Fibroblast of pulmonary artery (primary cell): ENCODE results near the gene CGRRF1.

ENCODE experiments used
- DNase-seq: peaks from one replicate; pipeline ENCODE4 v3.0.0-alpha.2; 2010; ENCODE audit warnings: low read depth
- H3K4me3 ChIP-seq: replicated peaks from 2 replicates; pipeline ENCODE4 v1.5.1; 2011; ENCODE audit warnings: low read depth, mild to moderate bottlenecking, control low read depth, low read length, moderate library complexity
- CTCF ChIP-seq: IDR thresholded peaks from 2 replicates; pipeline ENCODE4 v1.5.1; 2011; ENCODE audit warnings: mild to moderate bottlenecking, control low read depth, low read length, inconsistent platforms; ENCODE audit errors: missing control alignments

Gene CGRRF1

GRCh38 chr14:54474232-54474793 lies 35.4 kb upstream of the CGRRF1 start:
- H3K4me3 ChIP-seq = no peak overlapping the region
- TF ChIP-seq CTCF = no peak
- DNase-seq = no peak

GRCh38 chr14:54475187-54475899 lies 34.4 kb upstream of the CGRRF1 start:
- TF ChIP-seq CTCF = no peak
- peak; percentile 48 for DNase-seq
- no peak overlapping the region for H3K4me3 ChIP-seq

GRCh38 chr14:54475911-54476310 lies 33.8 kb upstream of the CGRRF1 start:
- TF ChIP-seq CTCF = no peak
- DNase-seq = no peak
- no peak overlapping the region for H3K4me3 ChIP-seq

- TF ChIP-seq CTCF = no peak
- DNase-seq = no peak
Observed at GRCh38 chr14:54478636-54479215, 31.0 kb upstream of the CGRRF1 start.

GRCh38 chr14:54480830-54481562 lies 28.7 kb upstream of the CGRRF1 start:
- TF ChIP-seq CTCF = no peak
- DNase-seq = no peak
- no peak overlapping the region for H3K4me3 ChIP-seq

More at GRCh38 chr14:54478636-54479215, 31.0 kb upstream of the CGRRF1 start:
- no peak overlapping the region for H3K4me3 ChIP-seq

- no peak for TF ChIP-seq CTCF
- no peak overlapping the region for H3K4me3 ChIP-seq
- DNase-seq = no peak
Observed at GRCh38 chr14:54481695-54482094, 28.0 kb upstream of the CGRRF1 start.
